Measurements from ENCODE around the gene HSPA1B. TPM values are rescaled to one million over a fixed set of nuclear protein-coding genes. Genes with fewer than 3 reads are reported as not detected.
"Not testable (repeated sequence)": the region's sequence is repeated elsewhere in the genome, so short reads cannot be mapped to it uniquely, and the experiment has no call there.

Gene HSPA1B
- total RNA-seq, 1 donor from 2014 or later, result 155 TPM

DNA sequence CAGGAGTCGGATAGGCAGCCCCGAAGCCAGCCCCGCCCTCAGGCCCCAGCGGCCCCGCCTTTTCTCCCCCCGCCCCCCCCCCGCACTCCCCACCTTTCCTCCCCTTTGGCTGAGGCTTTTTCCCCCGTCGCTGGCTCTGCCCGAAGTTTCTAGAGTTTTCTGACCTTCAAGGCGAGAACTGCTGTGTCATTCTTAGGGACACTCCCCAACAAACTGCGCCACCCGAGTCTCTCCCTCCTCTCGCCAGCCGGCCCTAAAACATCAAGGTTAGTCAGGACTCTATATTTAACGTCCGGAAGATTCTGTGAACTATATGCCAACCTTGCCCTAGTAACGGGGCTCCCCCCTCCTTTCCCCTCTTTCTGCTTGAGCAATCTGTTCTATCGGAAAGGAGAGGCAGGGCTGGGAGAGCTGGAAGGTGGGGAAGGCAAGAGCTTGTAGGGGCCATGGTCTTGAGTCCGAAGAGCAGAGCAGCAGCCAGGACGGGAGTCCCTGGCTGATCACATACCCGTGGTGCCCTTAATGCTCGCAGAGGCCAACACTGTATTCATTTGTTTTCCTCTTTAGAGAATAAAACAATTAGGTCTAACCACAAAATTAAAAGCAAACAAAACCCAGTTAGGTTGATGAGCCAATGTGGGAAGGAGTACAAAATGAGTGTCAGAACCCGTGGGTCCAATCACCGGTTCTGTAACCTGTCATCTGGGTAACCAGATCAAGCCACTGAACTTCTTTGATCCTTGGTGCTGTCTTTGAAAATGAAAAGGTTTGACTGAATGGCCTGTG lies 5.3 kb upstream of the HSPA1B start:
- H3K36me3 Mint-ChIP-seq (ENCODE audit: low read depth), result peaks cover 10% of the 10 kb centered on the region
- H3K4me1 Mint-ChIP-seq (ENCODE audit: low read depth), result peaks cover 73% of the 10 kb centered on the region
- intact Hi-C loops (cut with micrococcal nuclease), result loop anchor here (2.0 to 10.0 kb wide), 2 partner anchors 201 to 327 kb away; partner anchors contain the start of genes MICB and PRRC2A
- H3K27ac Mint-ChIP-seq, result peak overlapping the region; percentile 99
- peak; percentile 44 for DNase-seq (ENCODE audit: low spot score)
- H3K9me3 Mint-ChIP-seq, result no peaks in the 10 kb centered on the region
- no peaks in the 10 kb centered on the region for H3K27me3 Mint-ChIP-seq (ENCODE audit: insufficient read depth)
- H3K4me3 Mint-ChIP-seq, result peak overlapping the region; percentile 99

- intact Hi-C loops (cut with micrococcal nuclease), result loop anchor here (2.0 to 10.0 kb wide), 2 partner anchors 203 to 329 kb away; partner anchors contain the start of genes MICB and PRRC2A
- H3K4me3 Mint-ChIP-seq, result peak overlapping the region; percentile 59
Measured at GRCh38 chr6:31823592-31824196, 3.8 kb upstream of the HSPA1B start.

GRCh38 chr6:31825553-31825952 lies 2.0 kb upstream of the HSPA1B start:
- no peaks in the 10 kb centered on the region for H3K9me3 Mint-ChIP-seq
- H3K4me3 Mint-ChIP-seq, result peak overlapping the region; percentile 83
- H3K4me1 Mint-ChIP-seq (ENCODE audit: low read depth), result peaks cover 49% of the 10 kb centered on the region
- H3K27me3 Mint-ChIP-seq (ENCODE audit: insufficient read depth), result no peaks in the 10 kb centered on the region
- peak overlapping the region; percentile 40 for H3K27ac Mint-ChIP-seq
- DNase-seq (ENCODE audit: low spot score), result no peak
- H3K36me3 Mint-ChIP-seq (ENCODE audit: low read depth), result peaks cover 9% of the 10 kb centered on the region
- intact Hi-C loops (cut with micrococcal nuclease), result loop anchor here (10.0 kb wide), 1 partner anchor 331 kb away; the partner anchor contains the start of gene MICB

More at GRCh38 chr6:31823592-31824196, 3.8 kb upstream of the HSPA1B start:
- not testable (repeated sequence) for H3K9me3 Mint-ChIP-seq; H3K36me3 Mint-ChIP-seq (ENCODE audit: low read depth); H3K27me3 Mint-ChIP-seq (ENCODE audit: insufficient read depth); H3K27ac Mint-ChIP-seq; DNase-seq (ENCODE audit: low spot score)
- peaks cover 62% of the 10 kb centered on the region for H3K4me1 Mint-ChIP-seq (ENCODE audit: low read depth)

- no peaks in the 10 kb centered on the region for H3K9me3 Mint-ChIP-seq
- H3K4me1 Mint-ChIP-seq (ENCODE audit: low read depth), result peaks cover 48% of the 10 kb centered on the region
- peak overlapping the region; percentile 93 for H3K27ac Mint-ChIP-seq
- intact Hi-C loops (cut with micrococcal nuclease), result loop anchor here (1.0 to 10.0 kb wide), 5 partner anchors 31 to 332 kb away; partner anchors contain the start of genes ABHD16A, BAG6 and MICB
- H3K27me3 Mint-ChIP-seq (ENCODE audit: insufficient read depth), result no peaks in the 10 kb centered on the region
- DNase-seq (ENCODE audit: low spot score), result peak; percentile 44
- H3K36me3 Mint-ChIP-seq (ENCODE audit: low read depth), result peaks cover 9% of the 10 kb centered on the region
- peak overlapping the region; percentile 83 for H3K4me3 Mint-ChIP-seq
Measured at GRCh38 chr6:31826793-31827285, 699 bp upstream of the HSPA1B start.

DNA sequence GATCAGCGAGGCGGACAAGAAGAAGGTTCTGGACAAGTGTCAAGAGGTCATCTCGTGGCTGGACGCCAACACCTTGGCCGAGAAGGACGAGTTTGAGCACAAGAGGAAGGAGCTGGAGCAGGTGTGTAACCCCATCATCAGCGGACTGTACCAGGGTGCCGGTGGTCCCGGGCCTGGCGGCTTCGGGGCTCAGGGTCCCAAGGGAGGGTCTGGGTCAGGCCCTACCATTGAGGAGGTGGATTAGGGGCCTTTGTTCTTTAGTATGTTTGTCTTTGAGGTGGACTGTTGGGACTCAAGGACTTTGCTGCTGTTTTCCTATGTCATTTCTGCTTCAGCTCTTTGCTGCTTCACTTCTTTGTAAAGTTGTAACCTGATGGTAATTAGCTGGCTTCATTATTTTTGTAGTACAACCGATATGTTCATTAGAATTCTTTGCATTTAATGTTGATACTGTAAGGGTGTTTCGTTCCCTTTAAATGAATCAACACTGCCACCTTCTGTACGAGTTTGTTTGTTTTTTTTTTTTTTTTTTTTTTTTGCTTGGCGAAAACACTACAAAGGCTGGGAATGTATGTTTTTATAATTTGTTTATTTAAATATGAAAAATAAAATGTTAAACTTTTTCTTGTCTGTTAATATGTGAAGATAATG lies 2.2 kb downstream of the HSPA1B start:
- peak overlapping the region; percentile 95 for H3K4me3 Mint-ChIP-seq
- no peaks in the 10 kb centered on the region for H3K27me3 Mint-ChIP-seq (ENCODE audit: insufficient read depth)
- intact Hi-C loops (cut with micrococcal nuclease), result loop anchor here (1.0 to 10.0 kb wide), 8 partner anchors 34 to 335 kb away; partner anchors contain the start of genes ATP6V1G2, DDAH2, MICB and PRRC2A
- no peak for DNase-seq (ENCODE audit: low spot score)
- H3K9me3 Mint-ChIP-seq, result no peaks in the 10 kb centered on the region
- peaks cover 35% of the 10 kb centered on the region for H3K4me1 Mint-ChIP-seq (ENCODE audit: low read depth)
- peaks cover 11% of the 10 kb centered on the region for H3K36me3 Mint-ChIP-seq (ENCODE audit: low read depth)
- peak overlapping the region; percentile 71 for H3K27ac Mint-ChIP-seq

- Mint-ChIP-seq H3K4me3 (peak overlapping the region; percentile 95), H3K27me3 (ENCODE audit: insufficient read depth) (no peaks in the 10 kb centered on the region), H3K36me3 (ENCODE audit: low read depth) (peaks cover 19% of the 10 kb centered on the region), H3K27ac (peak overlapping the region; percentile 71), H3K9me3 (no peaks in the 10 kb centered on the region), H3K4me1 (ENCODE audit: low read depth) (peaks cover 31% of the 10 kb centered on the region)
- intact Hi-C loops (cut with micrococcal nuclease), result loop anchor here (1.0 to 2.0 kb wide), 7 partner anchors 32 to 285 kb away; partner anchors contain the start of genes ATP6V1G2, DDAH2, PRRC2A and VWA7
- DNase-seq (ENCODE audit: low spot score), result no peak
Measured at GRCh38 chr6:31830886-31831335, 3.4 kb downstream of the HSPA1B start.

DNA sequence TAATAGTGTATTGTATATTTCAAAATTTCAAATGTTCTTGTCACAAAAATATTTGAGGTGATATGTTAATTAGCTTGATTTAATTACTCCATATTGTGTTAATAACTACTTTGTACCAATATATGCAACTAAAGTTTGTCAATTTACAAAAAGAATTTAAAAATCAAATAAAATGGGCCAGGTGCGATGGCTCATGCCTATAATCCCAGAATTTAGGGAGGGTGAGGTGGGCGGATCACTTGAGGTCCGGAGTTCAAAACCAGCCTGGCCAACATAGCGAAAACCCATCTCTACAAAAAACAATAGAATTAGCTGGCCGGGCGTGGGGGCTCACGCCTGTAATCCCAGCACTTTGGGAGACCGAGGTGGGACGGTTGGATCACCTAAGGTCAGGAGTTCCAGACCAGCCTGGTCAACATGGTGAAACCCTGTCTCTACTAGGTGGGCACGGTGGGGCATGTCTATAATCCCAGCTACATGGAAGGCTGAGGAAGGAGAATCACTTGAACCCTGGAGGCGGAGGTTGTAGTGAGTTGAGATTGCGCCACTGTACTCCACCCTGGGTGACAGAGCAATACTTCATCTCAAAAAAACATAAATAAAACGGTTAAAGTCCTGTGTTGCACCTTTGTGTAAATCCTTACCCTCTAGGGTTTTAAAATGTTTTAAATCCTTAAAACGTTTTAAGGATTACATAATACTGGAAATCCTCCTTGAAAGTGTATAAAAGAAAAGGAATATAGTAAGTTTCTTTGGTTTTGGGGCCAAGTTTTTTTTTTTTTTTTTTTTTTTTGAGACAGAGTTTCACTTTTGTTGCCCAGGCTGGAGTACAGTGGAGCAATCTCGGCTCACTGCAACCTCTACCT lies 4.0 kb downstream of the HSPA1B start:
- peaks cover 26% of the 10 kb centered on the region for H3K36me3 Mint-ChIP-seq (ENCODE audit: low read depth)
- H3K27ac Mint-ChIP-seq, result peak overlapping the region; percentile 18
- DNase-seq (ENCODE audit: low spot score), result no peak
- H3K4me1 Mint-ChIP-seq (ENCODE audit: low read depth), result peaks cover 37% of the 10 kb centered on the region
- H3K27me3 Mint-ChIP-seq (ENCODE audit: insufficient read depth), result no peaks in the 10 kb centered on the region
- intact Hi-C loops (cut with micrococcal nuclease), result loop anchor here (2.0 kb wide), 1 partner anchor 55 kb away; the partner anchor contains the start of gene VWA7
- no peaks in the 10 kb centered on the region for H3K9me3 Mint-ChIP-seq
- peak overlapping the region; percentile 95 for H3K4me3 Mint-ChIP-seq

GRCh38 chr6:31834367-31835250 lies 7.1 kb downstream of the HSPA1B start:
- no peaks in the 10 kb centered on the region for H3K27me3 Mint-ChIP-seq (ENCODE audit: insufficient read depth)
- peak; percentile 72 for DNase-seq (ENCODE audit: low spot score)
- H3K27ac Mint-ChIP-seq, result peak overlapping the region; percentile 100
- peaks cover 49% of the 10 kb centered on the region for H3K36me3 Mint-ChIP-seq (ENCODE audit: low read depth)
- no peaks in the 10 kb centered on the region for H3K9me3 Mint-ChIP-seq
- intact Hi-C loops (cut with micrococcal nuclease), result loop anchor here (1.0 to 2.0 kb wide), 7 partner anchors 20 to 214 kb away; partner anchors contain the start of genes HSPA1A, HSPA1L, PRRC2A and VARS1
- H3K4me3 Mint-ChIP-seq, result peak overlapping the region; percentile 94
- peaks cover 49% of the 10 kb centered on the region for H3K4me1 Mint-ChIP-seq (ENCODE audit: low read depth)

DNA sequence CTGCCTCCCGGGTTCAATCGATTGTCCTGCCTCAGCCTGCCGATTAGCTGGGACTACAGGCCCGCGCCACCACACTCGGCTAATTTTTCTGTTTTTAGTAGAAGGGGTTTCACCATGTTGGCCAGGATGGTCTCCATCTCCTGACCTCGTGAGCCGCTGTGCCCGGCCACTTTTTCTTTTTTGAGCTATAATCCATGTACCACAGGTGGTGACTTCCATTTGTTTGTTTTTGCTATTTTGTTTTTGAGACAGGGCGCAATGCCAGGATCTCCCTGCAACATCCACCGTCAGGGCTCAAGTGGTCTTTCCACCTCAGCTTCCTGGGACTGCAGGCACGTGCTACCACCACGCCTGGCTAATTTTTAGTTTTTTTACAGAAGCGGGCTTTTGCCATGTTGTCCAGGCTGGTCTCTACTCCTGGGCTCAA lies 8.5 kb downstream of the HSPA1B start:
- no peak for DNase-seq (ENCODE audit: low spot score)
- Mint-ChIP-seq H3K27ac (peak overlapping the region; percentile 100), H3K9me3 (no peaks in the 10 kb centered on the region), H3K4me3 (peak overlapping the region; percentile 94), H3K4me1 (ENCODE audit: low read depth) (peaks cover 52% of the 10 kb centered on the region), H3K36me3 (ENCODE audit: low read depth) (peaks cover 51% of the 10 kb centered on the region), H3K27me3 (ENCODE audit: insufficient read depth) (no peaks in the 10 kb centered on the region)
- intact Hi-C loops (cut with micrococcal nuclease), result no loop called here

DNA sequence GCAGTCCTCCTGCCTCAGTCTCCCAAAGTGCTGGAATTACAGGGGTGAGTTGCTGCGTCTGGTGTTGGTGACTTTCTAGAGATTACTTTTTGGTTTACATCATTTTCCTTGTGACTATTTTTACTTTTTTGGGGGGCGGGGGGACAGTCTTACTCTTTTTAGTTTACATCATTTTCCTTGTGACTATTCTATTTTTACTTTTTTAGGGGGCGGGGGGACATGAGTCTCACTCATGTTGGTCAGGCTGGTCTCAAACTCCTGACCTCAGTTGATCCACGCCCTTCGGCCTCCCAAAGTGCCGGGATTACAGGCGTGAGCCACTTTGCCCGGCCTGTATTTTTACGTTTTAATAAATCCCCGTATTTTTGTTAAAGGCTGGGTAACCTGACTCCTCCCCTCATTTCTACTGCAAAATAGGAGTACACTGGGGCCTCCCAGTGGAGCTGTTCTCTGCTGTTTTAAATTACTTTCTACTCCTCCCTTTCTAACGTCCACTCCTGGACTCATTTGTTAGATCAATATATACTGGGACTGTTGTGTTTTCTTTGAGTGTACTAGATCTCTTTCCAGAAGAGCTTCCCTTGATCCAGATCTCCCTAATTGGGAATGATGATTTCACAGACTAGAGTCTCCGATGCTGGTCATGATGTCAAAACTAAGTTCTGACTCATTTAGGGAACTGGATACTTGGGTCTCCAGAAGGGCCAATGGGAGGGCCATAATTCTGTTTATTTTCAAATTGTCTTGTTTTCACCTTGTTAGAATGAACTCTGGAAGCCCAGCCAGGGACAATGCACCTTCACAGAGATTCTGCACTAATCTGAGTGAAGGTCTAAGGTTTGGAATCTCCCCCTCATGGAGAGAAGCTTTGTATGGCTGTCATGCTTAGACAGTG lies 9.2 kb downstream of the HSPA1B start:
- Mint-ChIP-seq H3K27ac (peak overlapping the region; percentile 100), H3K27me3 (ENCODE audit: insufficient read depth) (no peaks in the 10 kb centered on the region), H3K36me3 (ENCODE audit: low read depth) (peaks cover 54% of the 10 kb centered on the region), H3K4me3 (peak overlapping the region; percentile 94), H3K9me3 (no peaks in the 10 kb centered on the region), H3K4me1 (ENCODE audit: low read depth) (peaks cover 49% of the 10 kb centered on the region)
- DNase-seq (ENCODE audit: low spot score), result no peak
- intact Hi-C loops (cut with micrococcal nuclease), result no loop called here
